ENCODE data around the gene PDZRN3.

DNA sequence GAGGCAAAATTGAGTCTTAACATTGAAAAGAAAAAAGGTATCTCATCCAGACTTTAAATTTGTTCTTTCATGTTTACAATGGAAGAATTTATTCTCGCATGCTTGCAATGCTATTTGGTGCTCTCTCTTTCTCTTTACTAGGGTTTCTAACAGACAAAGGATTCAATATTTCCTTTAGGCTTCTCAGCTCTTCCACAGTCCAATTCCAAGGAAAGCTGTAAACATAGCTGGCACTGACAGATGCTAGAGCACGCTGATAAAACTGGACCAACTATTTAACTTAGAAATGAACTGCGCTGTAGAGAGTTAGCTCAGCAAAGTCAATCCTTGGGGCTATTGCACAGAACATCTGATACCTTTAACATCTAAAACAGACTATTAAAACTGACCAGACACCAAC, 81.3 kb downstream of the PDZRN3 start:
- TF ChIP-seq POLR2A (IDR thresholded peaks at IDR 0.05), result no peak
- TF ChIP-seq, protein P1, sequence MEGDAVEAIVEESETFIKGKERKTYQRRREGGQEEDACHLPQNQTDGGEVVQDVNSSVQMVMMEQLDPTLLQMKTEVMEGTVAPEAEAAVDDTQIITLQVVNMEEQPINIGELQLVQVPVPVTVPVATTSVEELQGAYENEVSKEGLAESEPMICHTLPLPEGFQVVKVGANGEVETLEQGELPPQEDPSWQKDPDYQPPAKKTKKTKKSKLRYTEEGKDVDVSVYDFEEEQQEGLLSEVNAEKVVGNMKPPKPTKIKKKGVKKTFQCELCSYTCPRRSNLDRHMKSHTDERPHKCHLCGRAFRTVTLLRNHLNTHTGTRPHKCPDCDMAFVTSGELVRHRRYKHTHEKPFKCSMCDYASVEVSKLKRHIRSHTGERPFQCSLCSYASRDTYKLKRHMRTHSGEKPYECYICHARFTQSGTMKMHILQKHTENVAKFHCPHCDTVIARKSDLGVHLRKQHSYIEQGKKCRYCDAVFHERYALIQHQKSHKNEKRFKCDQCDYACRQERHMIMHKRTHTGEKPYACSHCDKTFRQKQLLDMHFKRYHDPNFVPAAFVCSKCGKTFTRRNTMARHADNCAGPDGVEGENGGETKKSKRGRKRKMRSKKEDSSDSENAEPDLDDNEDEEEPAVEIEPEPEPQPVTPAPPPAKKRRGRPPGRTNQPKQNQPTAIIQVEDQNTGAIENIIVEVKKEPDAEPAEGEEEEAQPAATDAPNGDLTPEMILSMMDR (IDR thresholded peaks at IDR 0.05), result no peak
